Stimulated activated CD4-positive, alpha-beta T cell treated with anti-CD3 and anti-CD28 coated beads, Interleukin-15, amount 100 ng/mL, for 48 hours (primary cell): ENCODE data around the gene PNLIPRP3.

Experiments used
- DNase-seq, 2 donors: peaks; one replicate each; pipeline ENCODE4 v3.0.0-alpha.2; 2020; ENCODE audit warnings: low read depth in 2 of 2

PNLIPRP3 gene

GRCh38 chr10:116504786-116505185 lies 77.1 kb downstream of the PNLIPRP3 start:
- no peak for DNase-seq

DNA sequence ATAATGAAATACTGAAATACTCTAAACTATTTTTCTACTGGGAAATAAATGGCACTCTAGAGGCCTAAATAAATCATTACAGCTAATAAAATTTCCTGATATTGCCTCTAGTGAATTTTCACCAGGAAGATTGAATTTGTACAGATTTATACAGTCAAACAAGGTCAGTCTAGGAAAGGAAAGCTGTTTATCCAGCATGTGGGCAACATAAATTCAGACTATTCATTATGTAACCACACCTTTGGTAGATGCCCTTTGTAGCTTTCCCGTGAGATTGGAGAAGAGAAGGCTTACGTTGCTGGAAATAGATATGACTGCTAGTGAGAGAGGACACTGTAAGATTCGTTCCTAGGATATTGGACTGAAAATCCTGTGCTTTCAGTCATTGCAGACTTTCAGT lies 82.9 kb downstream of the PNLIPRP3 start:
- DNase-seq, result no peak

- no peak for DNase-seq
Measured at GRCh38 chr10:116511365-116511764, 83.7 kb downstream of the PNLIPRP3 start.

GRCh38 chr10:116521424-116522290 lies 94.0 kb downstream of the PNLIPRP3 start:
- peak in 1 of 2 donors; percentile 22 for DNase-seq

DNA sequence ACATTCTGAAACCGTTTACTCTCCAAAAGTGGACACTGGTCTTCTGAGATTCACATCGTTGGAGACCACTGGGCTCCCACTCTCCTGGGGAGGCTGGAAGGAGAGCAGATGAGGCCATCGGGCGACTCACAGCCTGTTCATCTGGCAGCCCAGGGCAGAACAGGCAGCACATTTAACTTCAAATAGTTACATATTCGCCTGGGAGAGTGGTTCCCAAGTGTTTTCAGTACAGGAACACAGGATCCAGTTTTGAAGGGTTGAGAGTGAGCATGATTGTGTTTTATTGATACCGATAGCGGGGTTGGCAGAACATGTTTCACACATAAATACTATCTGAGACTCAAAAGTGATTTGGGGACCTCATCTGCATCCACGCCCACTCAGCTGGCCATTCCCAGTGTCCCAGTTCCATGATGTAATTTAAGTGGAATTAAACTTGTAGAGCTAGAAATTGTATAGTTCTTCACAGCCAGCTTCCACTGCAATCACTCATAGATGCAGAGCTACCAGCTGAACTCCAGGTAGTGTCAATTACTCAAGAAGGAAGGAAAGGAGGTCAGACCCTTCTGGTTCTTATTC lies 95.2 kb downstream of the PNLIPRP3 start:
- no peak for DNase-seq

- no peak for DNase-seq
Measured at GRCh38 chr10:116524736-116525135, 97.1 kb downstream of the PNLIPRP3 start.

DNA sequence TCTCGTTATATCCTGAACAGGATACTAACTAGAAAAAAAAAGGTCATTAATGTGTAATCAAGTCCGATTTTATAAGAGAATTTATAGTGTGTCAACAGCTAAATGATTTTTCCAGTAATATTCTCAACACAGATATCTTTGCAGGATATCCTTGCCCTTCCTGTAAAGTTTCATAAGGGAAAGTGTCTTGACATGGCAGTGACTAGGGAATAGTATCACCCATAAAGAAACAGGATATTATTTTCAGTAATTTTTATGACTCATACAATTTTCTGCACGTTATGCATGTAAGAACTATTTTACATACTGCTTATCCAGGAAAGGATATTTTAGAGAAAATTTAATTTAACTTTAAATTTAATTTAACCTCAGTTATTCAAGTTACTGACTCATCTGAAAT lies 98.6 kb downstream of the PNLIPRP3 start:
- DNase-seq, result no peak
